Astrocyte (in vitro differentiated cells and primary cell): ENCODE data around the gene KCNG4. TPM values are rescaled to one million over a fixed set of nuclear protein-coding genes. Genes with fewer than 3 reads are reported as not detected.

Experiments used
- DNase-seq: peaks from one replicate; pipeline ENCODE4 v3.0.0-alpha.2; 2010; ENCODE audit warnings: low read depth
- FAIRE-seq: peaks from 2 replicates; lab custom pipeline; 2011; peaks lifted over from hg19 to GRCh38; lab: Jason Lieb, UNC
- H2AFZ ChIP-seq: 2 replicates; pipeline ENCODE4 v1.6.0; 2012; ENCODE audit warnings: low read depth, low read length, inconsistent platforms
- H3K27ac ChIP-seq: 2 replicates; pipeline ENCODE4 v1.5.1; 2011; ENCODE audit warnings: low read depth, low read length, inconsistent platforms
- H3K27me3 ChIP-seq: 2 replicates; pipeline ENCODE4 v1.6.0; 2011; ENCODE audit warnings: low read length, inconsistent platforms; ENCODE audit not compliant: insufficient read depth
- H3K36me3 ChIP-seq: 2 replicates; pipeline ENCODE4 v1.5.1; 2011; ENCODE audit warnings: low read length, inconsistent platforms; ENCODE audit not compliant: insufficient read depth
- H3K4me1 ChIP-seq: 2 replicates; pipeline ENCODE4 v1.5.1; 2011; ENCODE audit warnings: low read length, inconsistent platforms; ENCODE audit not compliant: insufficient read depth
- H3K4me2 ChIP-seq: 2 replicates; pipeline ENCODE4 v1.6.0; 2012; ENCODE audit warnings: low read length, inconsistent platforms
- H3K4me3 ChIP-seq: 2 replicates; pipeline ENCODE4 v1.5.1; 2011; ENCODE audit warnings: low read depth, mild to moderate bottlenecking, low read length, inconsistent platforms; ENCODE audit not compliant: insufficient read depth
- H3K79me2 ChIP-seq: 2 replicates; pipeline ENCODE4 v1.6.0; 2012; ENCODE audit warnings: mild to moderate bottlenecking, low read length, inconsistent platforms; ENCODE audit not compliant: insufficient read depth
- H3K9ac ChIP-seq: 2 replicates; pipeline ENCODE4 v1.6.0; 2012; ENCODE audit warnings: mild to moderate bottlenecking, low read length, inconsistent platforms
- H3K9me3 ChIP-seq: 2 replicates; pipeline ENCODE4 v1.5.1; 2012; ENCODE audit warnings: low read depth, mild to moderate bottlenecking, low read length, inconsistent platforms; ENCODE audit not compliant: insufficient read depth
- H4K20me1 ChIP-seq: 2 replicates; pipeline ENCODE4 v1.6.0; 2012; ENCODE audit warnings: low read length, inconsistent platforms; ENCODE audit not compliant: insufficient read depth
- H3K27ac Mint-ChIP-seq: one replicate; pipeline ENCODE4 v1.8.0; 2021; ENCODE audit warnings: mild to moderate bottlenecking, mixed read lengths; ENCODE audit not compliant: unreplicated experiment
- H3K27me3 Mint-ChIP-seq: one replicate; pipeline ENCODE4 v1.8.0; 2021; ENCODE audit warnings: low read depth, mixed read lengths; ENCODE audit not compliant: unreplicated experiment
- H3K36me3 Mint-ChIP-seq: one replicate; pipeline ENCODE4 v1.8.0; 2021; ENCODE audit warnings: low read depth, mixed read lengths; ENCODE audit not compliant: unreplicated experiment
- H3K4me1 Mint-ChIP-seq: one replicate; pipeline ENCODE4 v1.8.0; 2021; ENCODE audit warnings: low read depth, mixed read lengths; ENCODE audit not compliant: unreplicated experiment
- H3K4me3 Mint-ChIP-seq: one replicate; pipeline ENCODE4 v1.8.0; 2021; ENCODE audit warnings: mild to moderate bottlenecking, moderate library complexity, mixed read lengths; ENCODE audit not compliant: unreplicated experiment
- H3K9me3 Mint-ChIP-seq: one replicate; pipeline ENCODE4 v1.8.0; 2021; ENCODE audit warnings: mild to moderate bottlenecking, mixed read lengths; ENCODE audit not compliant: unreplicated experiment
- EZH2 ChIP-seq: IDR thresholded peaks from 2 replicates; pipeline ENCODE4 v1.6.1; 2012; ENCODE audit warnings: mild to moderate bottlenecking, low read length, inconsistent platforms; ENCODE audit not compliant: insufficient read depth
- total RNA-seq: library from RNA; stranded (reverse); gene quantifications from 2 replicates; pipeline ENCODE4 v1.2.1, GENCODE V29; 2021
- TF ChIP-seq, protein P1 (sequence below): IDR thresholded peaks from 2 replicates; pipeline ENCODE4 v1.5.1; 2011; ENCODE audit warnings: low read depth, mild to moderate bottlenecking, inconsistent platforms, low read length, moderate library complexity; ENCODE audit not compliant: insufficient read depth

Gene KCNG4
- total RNA-seq, 1 donor from 2014 or later, result not detected

DNA sequence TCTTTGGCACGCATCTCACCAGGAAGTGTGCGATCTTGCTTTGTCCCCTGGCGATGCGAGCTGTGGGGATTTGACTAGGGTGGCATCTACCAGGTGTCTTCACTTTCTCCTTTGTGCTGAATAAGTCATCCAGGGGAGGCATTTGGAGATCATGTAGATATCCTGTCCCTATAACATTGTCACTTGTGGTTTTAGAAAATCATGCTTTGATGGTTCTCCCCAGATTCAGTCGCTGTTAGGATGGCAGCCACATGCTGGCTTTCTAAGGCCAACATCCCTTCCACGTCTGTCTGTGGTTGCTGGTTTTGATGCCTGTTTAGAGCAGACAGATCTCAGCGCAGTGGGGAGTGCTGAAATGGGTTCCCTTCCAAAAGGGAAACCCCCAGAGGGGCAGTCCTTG lies 46.3 kb downstream of the KCNG4 start:
- DNase-seq (no peak), FAIRE-seq (no peak)
- no peak overlapping the region for H3K4me3 ChIP-seq
- H2AFZ ChIP-seq, result no peak overlapping the region
- no peaks in the 10 kb centered on the region for H3K9me3 ChIP-seq
- no peak overlapping the region for H3K27ac Mint-ChIP-seq
- H3K27ac ChIP-seq, result no peak overlapping the region
- no peak for TF ChIP-seq EZH2
- TF ChIP-seq, protein P1, sequence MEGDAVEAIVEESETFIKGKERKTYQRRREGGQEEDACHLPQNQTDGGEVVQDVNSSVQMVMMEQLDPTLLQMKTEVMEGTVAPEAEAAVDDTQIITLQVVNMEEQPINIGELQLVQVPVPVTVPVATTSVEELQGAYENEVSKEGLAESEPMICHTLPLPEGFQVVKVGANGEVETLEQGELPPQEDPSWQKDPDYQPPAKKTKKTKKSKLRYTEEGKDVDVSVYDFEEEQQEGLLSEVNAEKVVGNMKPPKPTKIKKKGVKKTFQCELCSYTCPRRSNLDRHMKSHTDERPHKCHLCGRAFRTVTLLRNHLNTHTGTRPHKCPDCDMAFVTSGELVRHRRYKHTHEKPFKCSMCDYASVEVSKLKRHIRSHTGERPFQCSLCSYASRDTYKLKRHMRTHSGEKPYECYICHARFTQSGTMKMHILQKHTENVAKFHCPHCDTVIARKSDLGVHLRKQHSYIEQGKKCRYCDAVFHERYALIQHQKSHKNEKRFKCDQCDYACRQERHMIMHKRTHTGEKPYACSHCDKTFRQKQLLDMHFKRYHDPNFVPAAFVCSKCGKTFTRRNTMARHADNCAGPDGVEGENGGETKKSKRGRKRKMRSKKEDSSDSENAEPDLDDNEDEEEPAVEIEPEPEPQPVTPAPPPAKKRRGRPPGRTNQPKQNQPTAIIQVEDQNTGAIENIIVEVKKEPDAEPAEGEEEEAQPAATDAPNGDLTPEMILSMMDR, result no peak
- H3K27me3 Mint-ChIP-seq, result peaks cover 13% of the 10 kb centered on the region
- H4K20me1 ChIP-seq, result no peaks in the 10 kb centered on the region
- no peak overlapping the region for H3K4me2 ChIP-seq
- H3K9ac ChIP-seq, result no peak overlapping the region
- H3K27me3 ChIP-seq, result no peaks in the 10 kb centered on the region
- H3K4me1 ChIP-seq, result peaks cover under 1% of the 10 kb centered on the region
- no peaks in the 10 kb centered on the region for H3K4me1 Mint-ChIP-seq
- no peaks in the 10 kb centered on the region for H3K36me3 ChIP-seq
- H3K4me3 Mint-ChIP-seq, result no peak overlapping the region
- H3K36me3 Mint-ChIP-seq, result no peaks in the 10 kb centered on the region
- no peaks in the 10 kb centered on the region for H3K9me3 Mint-ChIP-seq
- H3K79me2 ChIP-seq, result no peaks in the 10 kb centered on the region

DNA sequence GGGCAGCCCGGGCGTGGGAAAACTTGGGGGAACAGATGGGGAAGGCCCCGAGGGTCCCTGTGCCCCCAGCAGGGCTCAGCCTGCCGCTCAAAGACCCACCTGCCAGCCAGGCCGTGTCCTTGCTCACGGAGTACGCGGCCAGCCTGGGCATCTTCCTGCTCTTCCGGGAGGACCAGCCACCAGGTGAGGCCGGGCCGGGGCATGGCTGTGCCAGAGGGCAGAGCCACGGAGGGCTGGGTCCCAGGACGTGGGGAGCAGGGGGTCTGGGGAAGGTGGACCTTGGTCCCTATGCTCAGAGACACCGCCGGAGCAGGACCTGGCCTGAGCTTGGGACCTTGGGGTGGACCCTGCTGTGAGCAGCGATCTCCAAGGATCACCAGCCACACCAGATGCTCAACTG lies 48.3 kb downstream of the KCNG4 start:
- Histone ChIP-seq H3K36me3 (no peaks in the 10 kb centered on the region), H3K4me3 (no peak overlapping the region), H3K9ac (no peak overlapping the region), H4K20me1 (no peaks in the 10 kb centered on the region), H3K4me1 (no peaks in the 10 kb centered on the region), H3K27me3 (no peaks in the 10 kb centered on the region), H3K9me3 (no peaks in the 10 kb centered on the region), H3K4me2 (no peak overlapping the region), H3K27ac (no peak overlapping the region), H3K79me2 (peaks cover 4% of the 10 kb centered on the region), H2AFZ (no peak overlapping the region)
- DNase-seq (no peak), FAIRE-seq (no peak)
- Mint-ChIP-seq H3K9me3 (no peaks in the 10 kb centered on the region), H3K27ac (no peak overlapping the region), H3K36me3 (no peaks in the 10 kb centered on the region), H3K4me1 (no peaks in the 10 kb centered on the region), H3K4me3 (no peak overlapping the region), H3K27me3 (peaks cover 7% of the 10 kb centered on the region)
- no peak for TF ChIP-seq EZH2
- TF ChIP-seq, protein P1, result no peak

DNA sequence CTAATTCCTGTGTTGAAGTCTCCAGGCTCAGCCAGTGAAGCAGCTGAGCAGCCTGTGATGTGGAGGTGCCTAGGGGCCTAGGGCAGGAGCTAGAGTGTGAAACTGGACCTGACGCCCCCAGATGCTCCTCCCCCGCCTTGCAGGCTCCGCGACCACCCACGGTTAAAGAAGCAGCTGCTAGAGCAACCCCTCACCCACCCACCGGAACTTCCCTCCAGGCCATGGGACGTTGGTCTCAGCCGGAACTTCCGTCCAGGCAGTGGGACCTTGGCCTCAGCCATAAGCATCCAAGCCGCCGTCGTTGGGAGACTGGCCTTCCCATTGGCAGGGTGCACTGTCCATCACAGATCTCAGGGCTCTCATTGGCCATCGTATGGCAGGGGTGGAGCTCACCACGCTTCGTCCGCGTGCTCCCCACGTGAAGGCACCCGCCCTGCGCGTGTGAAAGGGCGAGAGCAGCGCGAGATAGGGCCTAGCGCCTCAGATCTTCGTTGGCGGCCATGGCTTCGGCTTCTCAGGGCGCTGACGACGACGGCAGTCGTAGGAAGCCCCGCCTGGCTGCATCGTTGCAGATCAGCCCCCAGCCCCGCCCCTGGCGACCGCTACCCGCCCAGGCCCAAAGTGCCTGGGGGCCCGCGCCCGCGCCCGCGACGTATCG lies 49.0 kb downstream of the KCNG4 start, which contains the start of gene ADAD2:
Gene ADAD2, plus strand, starts transcription at position 427 of the 658 bp plus-strand sequence. Its CDS starts 74 bp downstream, at position 501.
- H3K27me3 Mint-ChIP-seq, result peaks cover 7% of the 10 kb centered on the region
- Histone ChIP-seq H3K27ac (no peak within 1 kb of the TSS), H3K9me3 (no peaks in the 10 kb centered on the region), H3K4me2 (no peak within 1 kb of the TSS), H4K20me1 (no peaks in the 10 kb centered on the region), H3K36me3 (no peaks in the 10 kb centered on the region), H3K4me3 (no peak within 1 kb of the TSS), H3K27me3 (no peaks in the 10 kb centered on the region), H3K4me1 (peaks cover 4% of the 10 kb centered on the region), H3K79me2 (peaks cover 11% of the 10 kb centered on the region), H2AFZ (no peak within 1 kb of the TSS), H3K9ac (no peak within 1 kb of the TSS)
- H3K9me3 Mint-ChIP-seq, result no peaks in the 10 kb centered on the region
- DNase-seq, result no peak
- no peak within 1 kb of the TSS for H3K4me3 Mint-ChIP-seq
- peaks cover 1% of the 10 kb centered on the region for H3K4me1 Mint-ChIP-seq
- H3K36me3 Mint-ChIP-seq, result no peaks in the 10 kb centered on the region
- FAIRE-seq, result no peak
- no peak for TF ChIP-seq EZH2
- TF ChIP-seq, protein P1, result no peak
- H3K27ac Mint-ChIP-seq, result no peak within 1 kb of the TSS
